HG03103 (cell line): ENCODE measurements around the gene ENTPD2.
"Not testable (repeated sequence)": the region's sequence is repeated elsewhere in the genome, so short reads cannot be mapped to it uniquely, and the experiment has no call there.

Source experiments
- ATAC-seq: cut with Tn5 transposase; IDR thresholded peaks from one replicate; pipeline ENCODE4 v1.9.1; 2021; ENCODE audit warnings: low read depth; ENCODE audit not compliant: unreplicated experiment

ENTPD2 gene

GRCh38 chr9:137048655-137049543, 5.0 kb downstream of the ENTPD2 start:
- ATAC-seq: no peak

GRCh38 chr9:137046088-137046787, 7.6 kb downstream of the ENTPD2 start, which contains the start of gene NPDC1:
Gene NPDC1 (minus strand): TSS chr9:137046177. CDS start chr9:137045989, 188 bp downstream.
- no peak for ATAC-seq

GRCh38 chr9:137045294-137046087, 8.4 kb downstream of the ENTPD2 start:
- ATAC-seq: no peak

DNA sequence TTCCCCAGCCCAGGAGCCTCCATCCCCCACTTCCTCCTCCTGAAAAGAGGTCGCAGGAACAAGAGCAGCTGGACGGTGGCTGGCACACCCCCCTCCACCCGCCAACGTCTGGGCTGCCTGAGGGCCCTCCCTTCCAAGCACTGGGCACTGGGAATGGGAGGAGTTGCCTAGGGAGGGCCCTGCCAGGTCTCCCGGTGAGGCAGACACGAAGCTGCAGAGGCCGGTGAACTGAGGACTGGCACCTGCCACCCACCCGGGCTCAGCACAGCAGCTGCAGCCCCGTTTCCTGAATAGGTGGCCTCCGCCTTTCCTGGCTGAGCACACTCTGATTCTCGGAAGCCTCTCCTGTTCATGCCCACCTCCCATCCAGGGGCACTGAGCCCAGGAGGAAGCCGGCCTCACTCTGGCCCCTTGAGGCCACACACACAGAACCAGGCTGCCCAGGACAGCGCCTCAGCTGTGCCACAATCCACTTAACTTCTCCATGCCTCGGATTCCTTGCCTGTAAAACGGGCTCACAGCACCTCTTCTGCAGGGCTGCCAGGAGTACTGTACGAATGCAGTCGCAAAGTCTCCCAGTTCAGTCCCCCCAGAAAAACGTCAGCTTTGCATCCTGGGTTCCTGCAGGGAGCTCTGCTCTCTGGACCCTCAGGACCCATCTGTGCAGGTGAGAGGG, 9.2 kb downstream of the ENTPD2 start:
- no peak for ATAC-seq

- ATAC-seq: no peak
Observed at GRCh38 chr9:137044037-137044436, 9.8 kb downstream of the ENTPD2 start.

DNA sequence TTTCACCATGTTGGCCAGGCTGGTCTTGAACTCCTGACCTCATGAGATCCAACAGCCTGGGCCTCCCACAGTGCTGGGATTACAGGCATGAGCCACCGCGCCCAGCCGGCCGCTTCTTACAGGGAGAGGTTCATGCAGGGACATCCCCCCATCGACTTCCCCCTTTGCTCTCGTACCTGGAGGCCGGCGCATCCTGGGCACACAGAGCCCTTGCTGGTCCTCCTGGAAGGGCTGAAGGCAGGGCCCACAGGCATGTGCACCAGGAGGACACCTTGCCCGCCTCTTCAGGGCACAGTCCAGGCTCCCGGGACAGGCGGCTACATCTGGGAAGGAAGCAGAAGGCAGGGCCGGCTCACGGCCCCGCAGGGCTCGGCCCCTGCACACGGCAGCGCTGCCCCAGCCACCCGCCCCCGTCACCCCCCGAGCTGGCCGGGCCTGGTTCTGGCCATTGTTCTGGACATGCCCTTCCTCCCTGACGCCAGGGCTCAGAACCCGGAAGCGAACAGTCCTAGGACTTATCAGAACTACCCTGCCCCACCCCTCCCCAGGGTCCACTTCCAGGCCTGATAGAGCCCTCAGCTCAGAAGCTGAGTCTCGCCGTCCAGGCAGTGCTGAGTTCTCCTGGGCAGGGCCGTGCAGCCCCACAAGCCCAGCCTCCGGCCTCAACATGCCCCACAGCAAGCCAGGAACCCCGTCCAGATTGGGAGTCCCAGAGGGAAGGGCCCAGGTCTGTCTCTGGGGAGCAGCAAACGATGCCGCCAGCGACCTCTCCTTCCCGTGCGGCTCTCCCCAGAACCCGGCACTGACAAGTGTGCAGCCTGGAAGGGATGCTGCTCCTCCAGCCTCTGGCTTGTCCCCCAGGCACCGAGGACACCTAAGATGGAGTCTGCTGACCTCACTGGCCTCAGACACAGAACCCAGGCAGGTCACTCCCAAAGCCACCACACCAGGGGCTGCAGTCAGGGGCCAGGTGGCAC, 10.8 kb downstream of the ENTPD2 start:
- ATAC-seq: no peak

DNA sequence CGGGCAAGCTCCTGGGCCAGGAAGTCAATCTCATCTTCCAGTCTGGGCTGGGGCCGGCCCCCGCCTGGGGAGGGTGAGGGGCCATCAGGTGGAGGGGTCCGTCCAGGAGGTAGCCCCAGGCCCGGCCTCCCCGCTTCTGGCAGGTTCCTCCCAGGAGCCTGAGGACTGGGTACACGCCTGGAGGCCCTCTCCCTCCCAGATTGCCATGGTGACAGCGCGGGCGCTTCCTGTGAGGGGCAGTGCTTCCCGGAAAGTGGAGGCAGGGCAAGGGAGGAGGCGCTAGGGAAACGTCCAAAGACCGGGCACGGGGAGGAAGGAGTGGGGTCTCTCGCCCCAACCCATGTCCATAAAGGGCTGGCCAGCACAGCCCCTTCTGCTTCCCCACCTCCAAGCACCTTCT, 12.7 kb downstream of the ENTPD2 start:
- ATAC-seq: no peak

GRCh38 chr9:137040568-137040967, 13.3 kb downstream of the ENTPD2 start:
- ATAC-seq: no peak

GRCh38 chr9:137039611-137040366, 14.1 kb downstream of the ENTPD2 start:
- ATAC-seq: no peak

GRCh38 chr9:137038916-137039315, 14.9 kb downstream of the ENTPD2 start:
- no peak for ATAC-seq

GRCh38 chr9:137037483-137037882, 16.4 kb downstream of the ENTPD2 start:
- no peak for ATAC-seq

DNA sequence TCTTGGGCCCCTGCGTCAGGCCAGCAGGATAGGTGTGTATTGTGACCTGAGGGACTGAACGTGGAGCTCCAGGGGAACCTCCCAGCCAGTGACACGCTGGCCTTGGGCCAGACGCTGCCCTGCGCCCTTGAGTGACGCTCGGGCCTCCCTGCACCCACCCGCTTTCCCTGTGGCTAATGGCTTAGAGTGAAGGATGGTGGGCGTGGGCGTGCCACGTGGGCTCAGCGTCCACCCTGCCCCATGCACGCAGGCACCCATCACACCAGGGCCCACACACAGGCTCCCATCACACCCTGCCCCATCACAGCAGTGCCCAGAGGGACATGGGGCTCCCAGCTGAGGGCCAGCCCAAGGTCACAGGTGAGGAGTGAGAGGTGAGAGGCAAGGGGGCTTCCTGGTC, 16.8 kb downstream of the ENTPD2 start:
- no peak for ATAC-seq

DNA sequence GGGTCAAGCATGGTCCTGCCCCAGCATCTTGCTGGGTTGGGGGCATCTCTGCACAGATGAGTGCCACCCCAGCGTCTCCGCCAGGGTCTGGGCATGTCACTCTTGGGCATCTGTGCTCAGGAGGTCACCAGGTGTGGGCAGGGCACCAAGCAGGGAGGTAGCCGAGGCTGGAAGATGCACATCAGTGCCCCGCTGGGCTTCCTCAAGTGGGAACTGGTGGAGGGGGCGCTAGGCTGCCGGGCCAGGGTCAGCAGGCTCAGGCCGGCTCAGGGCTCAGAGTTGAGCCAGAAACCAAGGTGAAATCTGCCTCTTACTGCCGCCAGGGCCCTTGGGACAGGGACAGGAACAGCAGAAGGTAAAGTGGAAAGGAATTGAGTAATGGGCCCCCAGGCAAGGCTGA, 17.9 kb downstream of the ENTPD2 start:
- ATAC-seq: no peak

DNA sequence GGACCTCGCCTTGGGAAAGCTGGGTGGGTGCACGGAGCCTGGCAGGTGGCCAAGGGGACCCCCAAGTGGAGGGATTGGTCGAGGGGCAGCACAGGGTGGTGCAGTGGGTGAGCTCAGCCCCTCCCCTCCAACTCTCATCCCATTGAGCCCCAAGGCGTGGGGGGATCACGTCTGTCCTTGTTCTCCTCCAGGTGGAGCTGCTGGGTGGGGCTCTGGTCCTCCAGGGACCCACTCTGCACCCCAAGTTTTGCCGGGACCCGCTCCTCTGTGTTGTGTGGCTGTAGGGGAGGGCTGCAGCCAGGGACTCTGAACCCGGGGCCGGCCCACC, 18.4 kb downstream of the ENTPD2 start:
- ATAC-seq: no peak

GRCh38 chr9:137034709-137035506, 19.0 kb downstream of the ENTPD2 start:
- no peak for ATAC-seq

GRCh38 chr9:137034039-137034708, 19.7 kb downstream of the ENTPD2 start:
- ATAC-seq: no peak

DNA sequence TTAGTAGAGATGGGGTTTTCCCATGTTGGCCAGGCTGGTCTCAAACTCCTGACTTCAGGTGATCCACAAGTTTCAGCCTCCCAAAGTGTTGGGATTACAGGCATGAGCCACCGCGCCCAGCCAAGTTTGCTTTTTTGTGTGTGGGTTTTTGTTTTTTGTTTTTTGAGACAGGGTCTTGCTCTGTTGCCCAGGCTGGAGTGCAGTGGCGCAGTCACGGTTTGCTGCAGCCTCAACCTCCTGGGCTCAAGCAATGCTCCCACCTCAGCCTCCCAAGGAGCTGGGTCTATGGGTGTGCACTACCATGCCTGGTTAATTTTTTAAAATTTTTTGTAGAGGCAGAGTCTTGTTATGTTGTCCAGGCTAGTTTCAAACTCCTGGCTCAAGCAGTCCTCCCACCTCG, 20.4 kb downstream of the ENTPD2 start:
- not testable (repeated sequence) for ATAC-seq
